HG02610 (cell line): Measurements from ENCODE around the gene CNKSR2.
A peak's percentile ranks its signal among the peaks of the same experiment; 100 is the strongest.

Experiments used
- ATAC-seq: cut with Tn5 transposase; IDR thresholded peaks from one replicate; pipeline ENCODE4 v1.9.1; 2021; ENCODE audit warnings: mild to moderate bottlenecking, moderate library complexity; ENCODE audit not compliant: unreplicated experiment

The CNKSR2 gene

DNA sequence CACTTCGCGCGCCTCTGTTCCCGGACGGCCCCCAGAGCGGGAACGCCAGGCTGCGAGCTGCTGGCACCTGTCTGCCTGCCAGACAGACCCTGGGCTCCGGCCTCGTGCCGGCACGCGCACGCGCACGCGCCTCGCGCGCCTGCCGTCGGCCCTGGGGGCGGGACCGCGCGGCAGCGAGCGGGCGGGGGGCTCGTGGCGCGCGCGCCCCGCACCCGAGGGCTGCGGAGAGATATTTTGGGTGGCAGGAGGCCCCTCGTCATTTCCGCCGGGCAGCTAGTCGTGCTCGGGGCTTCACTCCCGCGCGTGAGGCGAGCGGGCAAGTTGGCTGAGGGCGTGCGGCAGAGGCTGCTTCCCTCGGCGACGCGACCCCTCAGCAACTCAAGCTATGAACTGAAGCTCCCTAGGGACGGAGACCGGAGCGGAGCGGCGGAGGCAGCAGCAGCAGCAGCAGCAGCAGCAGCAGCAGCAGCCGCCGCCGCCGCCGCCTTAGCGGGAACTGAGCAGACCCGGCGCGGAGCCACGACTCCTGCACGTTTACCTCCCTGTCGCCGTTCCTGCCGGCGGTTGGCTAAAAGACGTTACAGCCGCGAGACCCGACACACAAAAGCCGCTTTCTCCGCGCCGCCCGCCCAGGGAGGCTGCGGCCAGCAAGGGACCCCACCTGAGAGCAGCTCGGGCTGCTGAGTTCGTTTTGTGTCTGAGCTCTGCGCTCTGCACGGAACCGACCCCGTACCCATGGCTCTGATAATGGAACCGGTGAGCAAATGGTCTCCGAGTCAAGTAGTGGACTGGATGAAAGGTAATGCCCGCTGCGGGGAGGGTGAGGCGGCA is at the start of gene CNKSR2:
Gene CNKSR2 (plus strand): TSS at position 256 of the 831 bp plus-strand sequence. CDS start 480 bp downstream, at position 736.
- peak; percentile 78 for ATAC-seq

DNA sequence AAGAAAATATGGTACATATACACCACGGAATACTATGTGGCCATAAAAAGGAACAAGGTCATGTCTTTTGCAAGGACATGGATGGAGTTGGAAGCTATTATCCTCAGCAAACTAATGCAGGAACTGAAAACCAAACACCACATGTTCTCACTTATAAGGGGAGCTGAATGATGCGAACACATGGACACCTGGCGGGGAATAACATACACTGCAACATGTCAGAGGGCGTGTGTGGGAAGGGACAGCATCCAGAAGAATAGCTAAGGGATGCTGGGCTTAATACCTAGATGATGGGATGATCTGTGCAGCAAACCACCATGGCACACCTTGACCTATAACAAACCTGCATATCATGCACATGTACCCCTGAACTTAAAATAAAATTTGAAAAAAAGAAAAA is 19.5 kb upstream of the CNKSR2 start:
- ATAC-seq, result no peak

DNA sequence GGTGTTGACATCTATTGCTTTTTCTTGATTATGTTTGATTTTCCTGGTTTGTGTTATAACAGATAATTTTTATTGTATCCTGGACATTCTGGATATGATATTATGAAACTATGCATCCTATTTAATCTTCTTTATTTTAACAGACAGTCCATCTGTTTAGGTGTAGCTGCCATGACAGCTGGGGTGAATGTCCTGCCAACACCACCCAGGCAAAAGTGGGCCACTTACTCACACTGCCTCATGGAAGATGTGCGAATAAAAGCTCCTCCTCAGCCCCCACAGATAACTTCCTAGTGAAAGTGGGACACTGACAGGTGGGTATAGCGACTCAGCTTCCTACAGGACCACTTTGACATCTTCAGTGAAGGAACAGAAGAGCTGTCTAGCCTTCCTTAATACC is 18.4 kb upstream of the CNKSR2 start:
- ATAC-seq, result no peak

DNA sequence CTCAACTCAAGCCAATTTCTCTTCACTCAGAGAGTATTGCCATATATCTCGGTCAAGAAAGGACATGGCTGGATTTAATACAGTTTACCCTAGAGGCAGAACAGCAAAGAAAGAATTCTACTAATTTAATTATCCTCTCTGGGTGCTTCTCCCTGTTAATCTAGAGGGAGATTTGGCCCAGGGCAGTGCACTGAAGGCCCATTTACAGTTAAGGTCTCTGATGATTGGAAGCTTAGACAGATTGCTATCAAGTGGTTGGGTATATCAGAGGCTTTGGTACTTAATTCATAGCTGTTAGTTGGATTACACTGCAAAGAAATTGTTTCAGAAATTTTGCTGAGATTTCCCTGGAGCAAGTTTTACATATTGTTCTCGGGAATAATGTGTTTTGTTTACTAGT is 4.6 kb upstream of the CNKSR2 start:
- no peak for ATAC-seq

DNA sequence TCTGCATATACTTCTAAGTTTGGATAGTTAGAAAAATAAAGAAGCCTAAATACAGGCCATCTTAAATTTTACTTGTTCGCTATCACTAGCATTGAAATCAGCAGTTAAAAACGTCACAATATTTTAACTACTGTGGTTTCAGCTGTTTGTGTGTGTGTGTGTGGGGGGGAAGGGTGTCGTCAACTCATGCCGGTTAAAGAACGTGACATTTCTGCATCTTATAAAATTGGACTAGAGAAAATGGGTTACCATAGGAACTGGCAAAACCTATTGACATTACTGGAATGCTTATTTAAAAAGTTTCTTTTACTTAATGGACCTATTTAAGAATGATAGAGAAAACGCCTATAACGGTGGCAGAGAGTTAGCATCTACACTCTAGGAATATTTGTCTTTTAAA is 1.2 kb upstream of the CNKSR2 start:
- ATAC-seq, result no peak

DNA sequence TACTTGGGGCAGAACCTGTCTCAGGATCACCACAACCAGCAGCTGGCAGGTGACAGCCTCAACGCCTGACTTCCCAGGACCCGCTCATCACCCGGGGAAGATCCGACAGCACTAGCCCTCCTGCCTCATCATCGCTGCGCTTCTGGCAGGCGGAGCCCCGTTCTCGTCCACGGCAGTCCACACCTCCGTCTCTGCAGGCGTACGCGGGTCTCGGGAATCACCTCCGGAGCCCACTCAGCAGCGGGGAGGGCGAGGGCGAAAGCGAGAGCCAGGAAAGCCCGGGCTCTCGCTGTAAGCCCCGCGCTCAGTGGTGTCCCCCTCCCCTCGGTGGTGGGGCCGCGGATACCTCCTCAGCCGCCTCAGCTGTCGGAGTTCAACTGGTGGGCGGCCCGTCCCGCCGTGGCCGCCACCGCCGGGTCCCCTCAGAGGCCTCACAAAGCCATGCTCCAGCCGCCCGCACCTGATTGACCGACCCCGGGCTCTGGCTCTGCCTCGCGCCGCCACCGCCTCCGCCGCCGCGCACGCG is 518 bp upstream of the CNKSR2 start:
- peak; percentile 37 for ATAC-seq

DNA sequence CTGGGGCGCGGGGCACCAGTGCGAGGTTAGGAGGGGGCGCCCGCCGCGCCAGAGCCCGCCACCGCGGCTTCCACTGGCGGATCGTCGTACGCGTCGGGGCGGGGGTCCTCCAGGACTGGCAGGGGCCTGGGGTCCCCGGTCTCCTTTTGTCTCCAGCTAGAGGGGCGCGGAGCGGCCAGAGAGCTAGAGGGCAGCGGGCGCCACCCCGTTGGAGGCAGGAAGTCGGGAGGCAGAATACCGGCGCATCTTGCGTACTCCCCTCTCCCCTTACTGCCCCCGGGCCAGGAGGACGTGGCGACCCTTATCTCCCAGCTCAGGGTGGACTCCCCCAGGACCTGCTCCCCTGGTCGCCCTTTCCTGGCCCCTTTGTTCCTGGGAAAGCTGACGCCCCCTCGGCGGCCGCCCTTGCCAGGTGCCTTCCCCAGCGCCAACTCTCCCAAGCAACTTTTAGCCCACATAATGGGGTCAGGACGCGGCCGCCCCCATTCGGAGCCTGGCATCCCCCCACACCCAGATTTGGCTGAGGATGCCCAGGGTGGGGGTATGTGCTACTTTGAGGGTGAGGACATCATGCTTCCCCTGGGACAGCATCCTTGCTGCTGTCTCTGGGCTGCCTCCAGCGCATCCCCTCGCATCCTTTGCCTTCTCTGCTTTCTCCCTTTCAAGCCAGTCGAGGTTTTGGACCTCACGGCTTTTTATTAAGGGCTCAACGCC is 933 bp downstream of the CNKSR2 start:
- peak; percentile 23 for ATAC-seq

DNA sequence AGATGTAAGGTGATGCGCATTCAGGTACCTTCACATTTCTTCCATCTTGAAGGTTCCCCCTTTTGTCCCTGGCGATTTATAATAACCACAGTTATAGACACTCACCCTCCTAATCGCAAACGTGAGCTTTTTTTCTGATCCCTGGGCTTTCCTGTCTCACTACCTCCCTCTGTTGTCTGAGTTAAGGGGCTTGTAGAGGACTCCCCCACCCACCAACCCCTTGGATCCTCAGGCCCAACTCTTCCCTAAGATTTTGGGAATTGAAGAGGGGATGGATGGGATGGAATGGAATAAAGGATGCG is 1.4 kb downstream of the CNKSR2 start:
- ATAC-seq, result no peak

DNA sequence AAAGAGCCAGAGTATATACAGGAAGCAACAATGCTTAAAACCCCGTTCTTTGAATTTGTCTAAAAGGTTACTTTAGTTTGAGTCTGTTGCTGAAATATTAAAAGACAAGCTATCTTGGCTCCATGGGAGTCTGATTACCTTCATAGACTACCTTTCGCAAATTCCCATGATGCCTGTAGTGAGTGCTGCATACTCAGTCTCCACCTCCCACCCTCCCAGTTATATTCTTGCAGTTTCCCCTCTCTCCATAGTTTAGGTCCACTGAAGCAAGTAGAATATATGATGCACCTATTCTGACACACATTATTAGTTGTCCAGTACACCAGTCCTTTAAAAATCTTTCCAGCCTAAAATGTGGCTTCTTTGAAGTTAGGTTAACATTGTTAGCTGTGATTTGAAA is 2.4 kb downstream of the CNKSR2 start:
- no peak for ATAC-seq

DNA sequence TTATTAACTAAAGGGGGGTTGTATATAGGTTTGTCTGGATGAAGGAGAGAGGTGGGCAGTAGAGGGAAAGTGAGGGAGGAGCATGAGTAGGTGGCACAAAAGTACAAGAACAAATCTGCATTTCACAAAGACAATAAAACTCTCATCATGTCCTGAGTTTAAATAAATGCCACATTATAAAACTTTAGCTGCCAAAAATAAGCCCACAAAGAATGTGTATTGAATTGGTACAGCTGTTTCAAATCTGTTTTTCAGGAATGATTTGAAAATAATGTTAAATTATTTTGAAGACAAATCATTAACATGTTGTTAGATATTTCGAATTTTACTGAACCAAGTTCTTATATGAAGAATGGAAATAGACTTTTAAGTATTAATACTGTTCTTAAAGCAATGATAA is 5.8 kb downstream of the CNKSR2 start:
- no peak for ATAC-seq

DNA sequence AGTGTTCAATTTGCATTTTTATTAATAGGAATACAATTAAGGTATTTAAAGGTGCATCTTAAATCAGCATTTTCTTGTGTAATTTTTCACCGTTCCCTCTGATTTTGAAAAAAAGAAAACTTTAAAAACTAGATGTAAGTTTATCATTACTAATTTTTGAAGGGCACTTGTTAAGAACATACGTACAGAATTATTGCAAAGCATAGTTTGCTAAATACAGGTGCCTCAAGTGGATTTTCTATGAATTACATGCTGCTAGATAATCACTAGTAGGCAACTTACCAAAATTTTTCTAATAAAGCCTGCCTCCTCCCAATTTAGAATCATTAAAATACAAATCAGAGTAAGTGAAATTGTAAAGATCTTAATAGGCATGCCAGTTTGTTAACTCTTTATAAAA is 8.5 kb downstream of the CNKSR2 start:
- ATAC-seq, result no peak

DNA sequence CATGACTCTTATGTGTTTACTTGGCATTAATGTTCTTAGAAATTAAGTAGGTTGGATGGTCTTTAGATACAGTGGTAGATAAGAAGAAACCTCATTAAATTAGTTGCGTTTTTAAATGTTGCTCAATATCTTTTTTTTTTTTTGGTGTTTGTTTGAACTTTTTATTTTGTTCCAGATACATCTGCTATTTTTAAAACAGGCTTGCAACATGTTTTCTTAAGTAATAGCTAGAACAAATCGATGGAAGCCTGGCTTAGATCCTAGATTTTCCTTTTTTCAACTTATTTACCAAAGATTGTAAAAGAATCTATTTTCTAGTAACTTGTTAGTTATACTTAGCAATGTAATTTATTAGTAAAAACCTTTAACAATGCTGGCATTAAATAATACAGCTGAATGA is 9.3 kb downstream of the CNKSR2 start:
- no peak for ATAC-seq

DNA sequence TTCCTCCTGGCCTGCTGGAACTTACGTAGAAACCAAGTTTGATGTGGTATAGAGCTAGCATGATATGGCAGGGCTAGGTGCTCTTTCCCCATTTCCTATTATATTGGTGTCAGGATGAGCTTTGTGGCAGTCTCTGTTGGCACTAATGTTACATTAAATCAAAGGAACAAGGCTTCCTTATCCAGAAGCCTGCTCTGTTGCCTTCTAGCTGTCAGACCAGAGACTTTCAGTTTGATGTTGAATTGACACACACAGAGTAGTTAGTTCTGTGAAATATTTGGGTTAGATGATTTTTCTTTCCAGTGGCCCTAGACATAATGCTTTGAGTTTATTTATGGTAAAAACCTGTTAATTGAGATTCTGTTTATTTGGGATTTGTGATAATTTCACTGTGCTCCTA is 10.0 kb downstream of the CNKSR2 start:
- no peak for ATAC-seq

DNA sequence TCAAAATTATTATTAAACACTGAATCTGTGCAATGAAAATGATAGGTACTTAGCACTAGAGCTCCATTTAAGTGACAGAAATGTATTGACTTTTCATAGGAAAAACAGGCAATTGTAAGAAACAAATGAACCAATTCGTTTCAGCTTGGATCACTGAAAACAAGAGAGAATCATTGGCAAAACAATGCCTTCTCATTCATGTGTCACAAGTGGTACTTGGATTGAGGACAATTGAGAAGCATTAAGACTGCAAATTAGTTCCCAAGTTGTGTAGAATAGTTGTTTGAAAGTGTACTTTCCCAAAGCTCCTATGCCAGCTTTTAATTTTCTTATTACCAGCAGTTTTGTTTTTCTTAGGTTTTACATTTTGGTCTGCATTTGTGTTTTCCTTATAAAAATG is 20.6 kb downstream of the CNKSR2 start:
- ATAC-seq, result no peak

DNA sequence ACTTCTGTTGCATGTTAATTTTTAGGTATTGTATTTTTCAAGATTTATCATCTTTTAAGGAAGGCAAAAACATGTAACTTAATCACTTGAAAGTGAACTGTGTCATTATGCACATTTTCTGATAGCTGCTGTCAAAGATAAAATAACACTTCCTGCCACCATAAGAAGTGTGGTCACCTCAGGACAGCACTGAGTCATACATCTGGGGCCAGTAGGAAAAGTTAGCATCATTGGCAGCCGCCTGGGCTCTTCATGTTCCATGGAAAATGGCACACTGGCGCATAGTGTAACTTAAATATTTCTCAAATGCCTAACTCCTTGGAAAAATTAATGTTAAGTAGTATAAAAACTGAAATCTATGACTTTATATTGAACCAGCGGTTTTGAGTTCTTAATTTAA is 24.2 kb downstream of the CNKSR2 start:
- no peak for ATAC-seq

DNA sequence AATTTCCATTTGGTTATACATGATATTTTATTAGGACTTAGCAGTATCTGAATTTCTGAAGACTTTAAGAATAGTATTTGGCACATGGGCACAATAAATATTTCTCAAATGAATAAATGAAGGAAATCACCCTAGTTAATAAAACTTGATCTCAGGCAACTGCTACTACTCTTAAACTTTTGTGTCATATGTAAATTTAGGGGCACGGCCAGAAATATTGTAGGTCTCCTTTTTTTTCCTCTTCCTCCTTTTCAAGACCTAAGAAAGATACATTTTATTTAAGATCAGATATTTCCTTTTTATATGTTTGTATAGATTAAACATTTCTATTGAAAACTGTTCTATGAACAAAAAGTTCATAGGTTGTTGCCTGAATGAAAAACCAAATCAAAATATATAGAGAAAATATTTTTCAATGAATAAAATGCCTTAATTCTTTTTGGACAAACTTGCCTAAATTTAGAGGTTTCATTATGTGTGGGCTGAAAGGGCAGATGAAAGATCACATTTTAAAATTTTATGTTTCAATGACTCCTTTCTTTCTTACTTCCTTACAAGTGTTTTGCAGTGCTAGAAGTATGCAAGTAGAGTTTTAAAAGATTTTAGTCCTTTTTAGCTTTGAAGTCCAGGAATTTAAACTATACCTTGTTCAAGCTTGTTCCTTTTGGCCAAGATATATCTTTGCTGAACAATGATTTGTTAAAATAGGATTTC is 26.3 kb downstream of the CNKSR2 start:
- no peak for ATAC-seq

DNA sequence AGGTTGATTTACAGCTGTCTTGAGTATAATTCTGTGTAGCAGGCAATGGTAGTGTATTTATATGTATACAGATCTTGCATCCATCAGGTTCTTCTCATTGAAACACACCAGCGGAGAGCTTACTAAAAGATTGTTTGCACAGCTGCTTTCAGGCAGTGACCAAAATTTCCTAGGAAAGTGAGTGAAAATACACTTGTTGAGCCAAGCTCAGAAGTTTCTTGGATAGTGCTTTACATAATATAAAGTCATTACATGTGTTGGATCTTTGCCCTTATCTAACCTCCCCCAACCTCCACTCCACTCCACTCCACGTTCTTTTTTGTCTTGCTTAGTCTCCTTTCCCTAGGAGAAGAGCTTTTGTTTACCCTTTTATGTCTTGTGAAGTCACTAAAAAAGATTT is 34.1 kb downstream of the CNKSR2 start:
- no peak for ATAC-seq

DNA sequence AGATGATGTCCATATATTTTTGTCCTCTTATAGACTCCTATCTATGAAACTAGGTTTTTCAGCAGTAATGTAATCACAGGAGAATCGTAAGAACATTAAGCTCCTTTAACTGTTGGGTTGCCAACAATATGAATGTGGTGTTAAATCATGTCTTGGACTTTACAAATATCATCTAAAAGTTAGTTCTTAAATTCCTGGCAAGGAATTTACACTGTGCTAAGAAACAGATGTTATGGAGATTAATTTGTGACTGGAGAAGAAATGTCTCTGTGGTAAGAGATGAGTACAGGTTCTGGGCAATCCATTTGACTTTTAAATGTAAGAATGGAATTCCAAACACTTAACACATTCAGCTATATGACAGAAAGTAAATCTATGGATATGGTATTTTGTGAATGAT is 34.6 kb downstream of the CNKSR2 start:
- no peak for ATAC-seq

DNA sequence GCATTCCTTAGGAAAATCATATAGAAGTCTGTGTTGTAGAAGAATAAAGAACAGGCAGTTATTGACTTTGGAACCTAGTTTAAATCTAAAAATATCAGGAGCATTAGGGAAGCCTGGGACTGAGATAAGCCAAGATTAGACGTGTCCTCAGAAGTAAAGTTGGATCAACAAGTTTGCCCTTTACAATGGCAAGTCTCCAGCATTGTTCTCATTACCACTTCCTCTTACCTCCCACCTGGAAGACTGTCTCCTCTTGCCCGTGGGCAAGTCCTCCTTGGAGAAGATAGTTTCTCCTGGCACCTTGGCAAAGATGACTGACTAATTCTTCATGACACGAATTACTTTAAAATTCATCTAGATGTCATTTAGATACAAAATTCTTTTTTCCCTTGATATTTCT is 37.8 kb downstream of the CNKSR2 start:
- no peak for ATAC-seq

DNA sequence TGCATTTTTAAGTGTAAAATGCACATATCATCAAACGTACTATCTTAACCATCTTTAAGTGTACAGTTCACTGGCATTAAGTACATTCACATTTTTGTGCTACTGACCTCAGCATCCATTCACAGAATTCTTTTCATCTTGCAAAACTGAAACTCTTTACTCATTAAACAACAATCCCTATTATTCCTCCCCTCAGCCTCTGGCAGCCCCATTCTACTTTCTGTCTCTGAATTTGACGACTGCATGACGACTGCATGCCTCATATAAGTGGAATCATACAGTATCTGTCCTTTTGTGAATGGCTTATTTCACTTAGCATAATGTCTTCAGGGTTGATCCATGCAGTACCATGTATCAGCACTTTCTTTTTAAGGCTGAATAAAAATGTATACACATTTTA is 38.7 kb downstream of the CNKSR2 start:
- no peak for ATAC-seq

DNA sequence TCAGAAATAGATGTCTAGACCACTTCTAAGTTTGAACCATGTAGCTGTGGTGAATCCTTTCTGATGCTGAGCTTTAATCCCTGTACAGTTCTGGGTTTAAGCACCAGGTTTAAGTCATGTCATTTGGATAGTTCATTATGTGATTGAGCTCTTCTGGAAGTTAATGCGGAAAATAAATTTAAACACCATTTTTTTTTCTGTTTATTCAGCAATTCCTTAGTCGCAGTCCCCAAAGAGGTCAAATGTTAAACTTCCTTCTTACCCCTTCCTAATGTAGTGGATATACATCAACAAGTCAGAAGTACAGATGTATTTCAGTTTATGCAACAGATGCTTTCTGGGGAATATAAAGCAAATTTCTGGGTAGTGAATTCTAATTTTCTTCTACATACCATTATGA is 52.9 kb downstream of the CNKSR2 start:
- ATAC-seq, result no peak

DNA sequence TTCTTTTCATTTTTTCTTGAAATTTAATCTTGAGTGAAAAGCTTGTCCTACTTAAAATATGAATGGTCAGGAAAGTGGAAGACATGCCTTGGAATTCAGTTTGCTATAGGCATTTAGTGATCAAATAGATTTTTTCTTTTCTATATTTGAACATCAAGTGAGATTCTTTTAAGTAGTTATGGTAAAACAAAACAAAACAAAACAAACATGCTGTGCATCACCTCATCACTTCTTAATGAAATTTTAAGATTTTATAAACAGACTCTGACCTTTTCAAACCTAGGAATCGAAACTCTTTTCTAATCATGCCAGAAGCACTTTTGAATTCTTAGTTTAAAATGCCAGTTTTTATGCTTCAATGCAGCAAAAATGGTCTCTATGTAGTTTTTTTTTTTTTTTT is 62.8 kb downstream of the CNKSR2 start:
- ATAC-seq, result no peak
